ENCODE data around the gene TRIM10. TPM values are rescaled to one million over a fixed set of nuclear protein-coding genes. Genes with fewer than 3 reads are reported as not detected.
"Not testable (repeated sequence)": the region's sequence is repeated elsewhere in the genome, so short reads cannot be mapped to it uniquely, and the experiment has no call there.

TRIM10 gene
- total and polyA plus RNA-seq, 10 of the 15 experiments (the other 5 are each of a cell fraction or from before 2014, with no cell fraction given), result 0.01 TPM; not detected in 9

GRCh38 chr6:30167101-30167500, 6.1 kb upstream of the TRIM10 start:
- Histone ChIP-seq H3K9me3 (replicated peaks; ENCODE audit: control insufficient read depth, insufficient read depth, low read length) (no peaks in the 10 kb centered on the region), H3K9ac (ENCODE audit: control insufficient read depth, insufficient read depth, low read length) (no peak overlapping the region), H3K4me1 (ENCODE audit: control insufficient read depth, insufficient read depth, low read length) (no peaks in the 10 kb centered on the region), H3K27ac (ENCODE audit: control insufficient read depth, insufficient read depth) (no peak overlapping the region), H3K4me2 (ENCODE audit: control insufficient read depth, insufficient read depth) (no peak overlapping the region), H2AFZ (ENCODE audit: control insufficient read depth, low read depth, low read length) (no peak overlapping the region), H3K27me3 (replicated peaks in 1 of 2; ENCODE audit: control insufficient read depth in 2 of 2, insufficient read depth in 2 of 2, low read length in 1 of 2) (peaks cover 4 to 14% of the 10 kb centered on the region in 2 experiments), H3K79me2 (ENCODE audit: control insufficient read depth, insufficient read depth, low read length) (no peaks in the 10 kb centered on the region), H3K36me3 (ENCODE audit: control insufficient read depth in 2 of 2, insufficient read depth in 2 of 2, low read length in 1 of 2) (no peaks in the 10 kb centered on the region), H4K20me1 (ENCODE audit: control insufficient read depth, insufficient read depth) (no peaks in the 10 kb centered on the region), H3K4me3 (no peak overlapping the region)
- ChIA-PET SMC1A (ENCODE audit: uncharacterized antibody, unreplicated experiment) (interaction anchor here (1.1 to 3.7 kb wide), 10 partner anchors 18 to 100 kb away, joined by 3 to 34 read pairs (median 4); partner anchors contain the start of genes PPP1R11 and TRIM40), CTCF (interaction anchor here (1.2 to 4.1 kb wide), 5 partner anchors 19 to 65 kb away, joined by 3 to 46 read pairs (median 6); no protein-coding TSS in a partner anchor), POLR2A (no interaction called here), RAD21 (ENCODE audit: unreplicated experiment) (interaction anchor here (0.6 to 2.4 kb wide), 3 partner anchors 13 to 64 kb away, joined by 3 to 38 read pairs (median 4); no protein-coding TSS in a partner anchor)
- ATAC-seq (peak; percentile 47), DNase-seq (ENCODE audit: low read depth, low spot score) (no peak), FAIRE-seq (no peak)
- WGBS (ENCODE audit: insufficient coverage, insufficient replicate concordance, low lambda C conversion rate, missing lambda C conversion rate), result 26% methylated on average over 6 of the region's 6 CpGs
- intact Hi-C loops (cut with micrococcal nuclease; ENCODE audit: unreplicated experiment), result no loop called here
- no TSS peak for BruUV-seq (replicated peaks)
- in situ Hi-C loops (cut with MboI), result no loop called here
- TF ChIP-seq MEF2B (IDR thresholded peaks at IDR 0.05; ENCODE audit: partially characterized antibody, poor library complexity, severe bottlenecking) (no peak), STAT3 (IDR thresholded peaks at IDR 0.05; ENCODE audit: low read depth, low read length) (no peak), IRF4 (IDR thresholded peaks at IDR 0.05; ENCODE audit: low read depth, low read length) (no peak)

GRCh38 chr6:30165238-30165637, 4.2 kb upstream of the TRIM10 start:
- H3K4me2 ChIP-seq (ENCODE audit: control insufficient read depth, insufficient read depth); BruUV-seq (replicated peaks); H2AFZ ChIP-seq (ENCODE audit: control insufficient read depth, low read depth, low read length); H4K20me1 ChIP-seq (ENCODE audit: control insufficient read depth, insufficient read depth); H3K4me1 ChIP-seq (ENCODE audit: control insufficient read depth, insufficient read depth, low read length); in situ Hi-C loops (cut with MboI); H3K4me3 ChIP-seq; DNase-seq (ENCODE audit: low read depth, low spot score); FAIRE-seq; H3K27ac ChIP-seq (ENCODE audit: control insufficient read depth, insufficient read depth); H3K9me3 ChIP-seq (replicated peaks; ENCODE audit: control insufficient read depth, insufficient read depth, low read length); ATAC-seq; intact Hi-C loops (cut with micrococcal nuclease; ENCODE audit: unreplicated experiment); RAD21 ChIA-PET (ENCODE audit: unreplicated experiment); H3K36me3 ChIP-seq (ENCODE audit: control insufficient read depth in 2 of 2, insufficient read depth in 2 of 2, low read length in 1 of 2); POLR2A ChIA-PET; H3K27me3 ChIP-seq (replicated peaks in 1 of 2; ENCODE audit: control insufficient read depth in 2 of 2, insufficient read depth in 2 of 2, low read length in 1 of 2); H3K79me2 ChIP-seq (ENCODE audit: control insufficient read depth, insufficient read depth, low read length); H3K9ac ChIP-seq (ENCODE audit: control insufficient read depth, insufficient read depth, low read length): not testable (repeated sequence)
- WGBS (ENCODE audit: insufficient coverage, insufficient replicate concordance, low lambda C conversion rate, missing lambda C conversion rate), result 100% methylated on average over 1 of the region's 1 CpG
- CTCF ChIA-PET, result interaction anchor here (1.5 to 4.1 kb wide), 3 partner anchors 14 to 60 kb away, joined by 4 to 46 read pairs (median 28); no protein-coding TSS in a partner anchor
- SMC1A ChIA-PET (ENCODE audit: uncharacterized antibody, unreplicated experiment), result interaction anchor here (3.7 kb wide), 1 partner anchor 61 kb away, joined by 34 read pairs; no protein-coding TSS in a partner anchor
